HEK293T (cell line): Measurements from ENCODE around the gene DHX29.

Experiments used
- CTCF ChIA-PET: fragments of 350-600 bp; formaldehyde crosslinking; extraction: SDS; loops from one replicate; lab custom pipeline; 2021; ENCODE audit warnings: antibody characterized with exemption, inconsistent platforms; lab: Yijun Ruan, JAX
- POLR2A ChIA-PET: fragments of 350-600 bp; formaldehyde crosslinking; extraction: SDS; loops from one replicate; lab custom pipeline; 2020; ENCODE audit warnings: antibody characterized with exemption, inconsistent platforms; lab: Yijun Ruan, JAX
- DNase-seq: peaks from one replicate; pipeline ENCODE4 v3.0.0; 2012; ENCODE audit warnings: mixed read lengths; ENCODE audit errors: extremely low spot score
- ARNT ChIP-seq: fragments of 450-650 bp; IDR thresholded peaks from 2 replicates; pipeline ENCODE4 v1.6.1; 2017; ENCODE audit warnings: mild to moderate bottlenecking
- BHLHE40 ChIP-seq: fragments of 450-650 bp; IDR thresholded peaks from 2 replicates; pipeline ENCODE4 v1.6.1; 2016; ENCODE audit warnings: mild to moderate bottlenecking, moderate library complexity, borderline replicate concordance
- CTBP1 ChIP-seq: fragments of 450-650 bp; IDR thresholded peaks from 2 replicates; pipeline ENCODE4 v1.6.1; 2016; ENCODE audit warnings: borderline replicate concordance
- ELF4 ChIP-seq: fragments of 450-650 bp; IDR thresholded peaks from 2 replicates; pipeline ENCODE4 v1.6.1; 2017; ENCODE audit warnings: antibody characterized with exemption
- FOXA1 ChIP-seq: fragments of 450-650 bp; IDR thresholded peaks from 2 replicates; pipeline ENCODE4 v1.6.1; 2016; ENCODE audit warnings: mild to moderate bottlenecking
- FOXK2 ChIP-seq: fragments of 450-650 bp; IDR thresholded peaks from 2 replicates; pipeline ENCODE4 v1.6.1; 2016; ENCODE audit warnings: mild to moderate bottlenecking
- FOXM1 ChIP-seq: fragments of 450-650 bp; IDR thresholded peaks from 2 replicates; pipeline ENCODE4 v1.6.1; 2017; ENCODE audit warnings: mild to moderate bottlenecking, borderline replicate concordance
- HDGF ChIP-seq: fragments of 450-650 bp; IDR thresholded peaks from 2 replicates; pipeline ENCODE4 v1.6.1; 2017; ENCODE audit warnings: antibody characterized with exemption, borderline replicate concordance
- L3MBTL2 ChIP-seq: fragments of 450-650 bp; conservative IDR thresholded peaks from 2 replicates; pipeline ENCODE4 v1.6.1; 2016; ENCODE audit warnings: mild to moderate bottlenecking
- LEF1 ChIP-seq: fragments of 450-650 bp; IDR thresholded peaks from 2 replicates; pipeline ENCODE4 v1.6.1; 2017; ENCODE audit warnings: mild to moderate bottlenecking, borderline replicate concordance
- NFRKB ChIP-seq: fragments of 450-650 bp; IDR thresholded peaks from 2 replicates; pipeline ENCODE4 v1.6.1; 2016; ENCODE audit warnings: mild to moderate bottlenecking, moderate library complexity
- SP1 ChIP-seq: fragments of 450-650 bp; IDR thresholded peaks from 2 replicates; pipeline ENCODE4 v1.6.1; 2017
- SUZ12 ChIP-seq: fragments of 450-650 bp; IDR thresholded peaks from 2 replicates; pipeline ENCODE4 v1.6.1; 2016; ENCODE audit warnings: mild to moderate bottlenecking
- TARDBP ChIP-seq: fragments of 450-650 bp; IDR thresholded peaks from 2 replicates; pipeline ENCODE4 v1.6.1; 2016
- ZNF384 ChIP-seq: fragments of 450-650 bp; IDR thresholded peaks from 2 replicates; pipeline ENCODE4 v1.6.1; 2016
- TF ChIP-seq, protein P1 (sequence below): fragments of 450-650 bp; IDR thresholded peaks from 2 replicates; pipeline ENCODE4 v1.6.1; 2016

DHX29 gene

DNA sequence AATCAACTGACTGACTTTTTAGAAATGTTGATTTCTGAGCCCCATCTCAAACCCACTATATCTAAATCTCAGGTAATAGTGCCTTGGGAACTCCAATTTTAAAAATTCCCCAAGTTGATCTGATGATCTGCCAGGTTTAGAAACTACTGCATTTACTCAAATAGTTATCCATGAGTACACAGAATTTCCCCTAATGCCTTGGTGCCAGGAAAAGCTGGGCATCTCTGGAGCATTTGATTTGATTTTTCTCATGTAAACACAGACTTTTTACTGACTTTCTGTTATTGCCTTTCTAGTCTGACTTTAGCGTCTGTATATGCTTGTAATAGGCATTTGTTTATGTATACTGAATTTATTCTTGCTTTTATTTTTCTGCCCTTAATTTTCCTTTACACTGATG lies 36.1 kb upstream of the DHX29 start:
- ChIA-PET POLR2A (no interaction called here), CTCF (interaction anchor here (0.7 kb wide), 1 partner anchor 71 kb away, joined by 3 read pairs; no protein-coding TSS in a partner anchor)
- no peak for TF ChIP-seq BHLHE40
- no peak for TF ChIP-seq ZNF384
- DNase-seq: no peak

DNA sequence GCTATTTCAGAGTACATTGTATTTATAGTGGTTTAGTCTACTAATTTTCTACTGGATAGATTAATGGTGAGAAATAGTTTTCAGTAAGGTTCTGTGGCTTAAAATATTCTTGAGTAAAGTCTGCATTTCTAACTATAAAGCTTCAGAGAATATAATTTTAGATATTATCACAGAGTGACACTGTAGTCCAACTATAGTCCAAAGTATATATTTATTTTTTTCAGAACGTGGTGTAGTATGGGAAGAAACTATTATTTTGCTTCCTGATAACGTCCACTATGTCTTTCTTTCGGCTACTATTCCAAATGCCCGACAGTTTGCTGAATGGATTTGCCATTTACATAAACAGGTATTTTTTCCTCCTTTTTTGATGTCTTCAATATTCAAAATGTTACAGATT lies 35.6 kb upstream of the DHX29 start:
- POLR2A ChIA-PET: no interaction called here
- CTCF ChIA-PET: no interaction called here
- DNase-seq: no peak
- no peak for TF ChIP-seq ARNT
- TF ChIP-seq FOXA1: no peak
- no peak for TF ChIP-seq SP1
- TF ChIP-seq NFRKB: no peak
- no peak for TF ChIP-seq SUZ12
- no peak for TF ChIP-seq TARDBP
- TF ChIP-seq, protein P1, sequence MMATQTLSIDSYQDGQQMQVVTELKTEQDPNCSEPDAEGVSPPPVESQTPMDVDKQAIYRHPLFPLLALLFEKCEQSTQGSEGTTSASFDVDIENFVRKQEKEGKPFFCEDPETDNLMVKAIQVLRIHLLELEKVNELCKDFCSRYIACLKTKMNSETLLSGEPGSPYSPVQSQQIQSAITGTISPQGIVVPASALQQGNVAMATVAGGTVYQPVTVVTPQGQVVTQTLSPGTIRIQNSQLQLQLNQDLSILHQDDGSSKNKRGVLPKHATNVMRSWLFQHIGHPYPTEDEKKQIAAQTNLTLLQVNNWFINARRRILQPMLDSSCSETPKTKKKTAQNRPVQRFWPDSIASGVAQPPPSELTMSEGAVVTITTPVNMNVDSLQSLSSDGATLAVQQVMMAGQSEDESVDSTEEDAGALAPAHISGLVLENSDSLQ: no peak
- no peak for TF ChIP-seq FOXM1
- TF ChIP-seq CTBP1: no peak
- no peak for TF ChIP-seq ZNF384
- no peak for TF ChIP-seq BHLHE40
- no peak for TF ChIP-seq L3MBTL2
- TF ChIP-seq LEF1: no peak
- no peak for TF ChIP-seq ELF4
- no peak for TF ChIP-seq HDGF
- no peak for TF ChIP-seq FOXK2

DNA sequence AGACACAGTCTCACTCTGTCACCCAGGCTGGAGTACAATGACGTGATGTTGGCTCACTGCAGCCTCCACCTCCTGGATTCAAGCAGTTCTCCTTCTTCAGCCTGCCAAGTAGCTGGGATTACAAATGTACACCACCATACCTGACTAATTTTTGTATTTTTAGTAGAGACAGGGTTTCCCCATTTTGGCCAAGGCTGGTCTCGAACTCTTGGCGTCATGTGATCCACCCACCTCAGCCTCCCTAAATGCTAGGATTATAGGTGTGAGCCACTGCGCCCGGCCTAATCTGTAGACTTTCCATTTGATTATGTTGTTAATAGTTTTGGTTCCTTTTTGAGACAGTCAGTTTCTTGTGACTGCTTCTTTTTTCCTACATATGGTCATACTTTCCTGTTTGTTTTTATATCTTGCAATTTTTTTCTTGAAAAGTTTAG lies 31.3 kb upstream of the DHX29 start:
- ChIA-PET POLR2A (no interaction called here), CTCF (no interaction called here)
- no peak for TF ChIP-seq FOXM1
- no peak for TF ChIP-seq CTBP1
- no peak for TF ChIP-seq ELF4
- no peak for TF ChIP-seq SUZ12
- no peak for TF ChIP-seq ARNT
- TF ChIP-seq ZNF384: no peak
- no peak for TF ChIP-seq LEF1
- DNase-seq: no peak

DNA sequence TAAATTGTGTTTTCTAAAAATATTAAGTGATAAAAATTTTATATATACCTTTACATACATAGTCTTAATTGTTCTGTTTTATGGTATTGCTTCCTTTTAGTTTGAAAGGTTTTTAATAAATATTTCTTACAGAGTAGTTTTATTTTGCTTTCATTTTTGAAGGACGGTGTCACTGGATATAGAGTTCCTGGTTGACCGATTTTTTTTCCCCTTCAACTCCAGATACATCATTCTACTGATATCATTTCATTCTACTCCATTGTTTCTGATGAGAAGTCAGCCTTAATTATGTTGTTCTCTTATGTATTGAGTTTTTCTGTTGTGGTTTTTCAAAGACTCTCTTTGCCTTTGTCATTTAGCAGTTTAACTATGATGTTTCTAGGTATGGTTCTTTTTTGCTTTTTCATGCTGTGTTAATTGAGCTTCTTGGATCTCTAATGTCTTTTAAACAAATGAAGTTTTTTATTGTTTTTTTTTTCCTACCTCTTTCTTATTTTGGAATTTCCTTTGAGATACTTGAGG lies 30.7 kb upstream of the DHX29 start:
- ChIA-PET POLR2A (no interaction called here), CTCF (no interaction called here)
- DNase-seq: no peak
- TF ChIP-seq ZNF384 (no peak), HDGF (no peak), SUZ12 (no peak), FOXM1 (no peak), FOXA1 (no peak), SP1 (no peak), FOXK2 (no peak), CTBP1 (no peak), ELF4 (no peak), TARDBP (no peak), LEF1 (no peak)

DNA sequence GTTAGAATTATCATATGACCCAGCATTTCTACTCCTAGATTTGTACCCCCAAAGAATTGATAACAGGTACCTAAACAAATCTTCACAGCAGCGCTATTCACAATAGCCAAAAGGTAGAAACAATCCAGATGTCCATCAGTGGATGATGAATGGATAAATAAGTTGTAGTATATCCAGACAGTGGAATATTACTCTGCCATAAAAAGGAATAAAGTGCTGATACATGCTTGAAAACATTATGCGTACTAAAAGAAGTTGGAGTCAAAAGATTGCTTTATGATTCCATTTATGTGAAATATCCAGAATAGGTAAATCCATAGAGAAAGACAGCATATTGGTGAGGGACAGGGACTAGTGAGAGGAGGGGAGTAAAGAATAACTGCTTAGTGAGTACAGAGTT lies 26.3 kb upstream of the DHX29 start:
- CTCF ChIA-PET: no interaction called here
- TF ChIP-seq ARNT (no peak), NFRKB (no peak), SUZ12 (no peak), FOXA1 (no peak), ELF4 (no peak), L3MBTL2 (no peak), FOXM1 (no peak), SP1 (no peak), TARDBP (no peak), CTBP1 (no peak), FOXK2 (no peak), LEF1 (no peak), ZNF384 (no peak), BHLHE40 (no peak), HDGF (no peak)
- TF ChIP-seq, protein P1: no peak
- no peak for DNase-seq
- POLR2A ChIA-PET: no interaction called here

DNA sequence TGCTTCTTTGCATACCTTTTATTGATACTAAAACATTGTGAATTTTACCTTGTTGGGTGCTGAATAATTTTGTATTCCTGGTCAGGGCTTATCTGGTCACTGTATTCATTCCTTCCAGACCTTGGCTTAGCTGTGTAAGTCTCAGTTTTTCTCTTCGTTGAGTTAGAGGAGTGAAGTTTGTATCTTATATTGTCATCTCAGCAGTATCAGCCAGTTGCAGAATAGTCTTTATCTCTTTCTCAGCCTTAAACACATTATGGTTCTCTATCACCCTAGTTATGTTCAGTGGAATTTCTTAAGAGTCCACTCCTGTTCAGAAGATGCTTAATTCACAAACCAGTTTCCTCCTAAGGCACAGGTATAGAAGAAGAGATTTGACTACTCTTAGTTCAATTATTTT lies 25.5 kb upstream of the DHX29 start:
- ChIA-PET POLR2A (no interaction called here), CTCF (no interaction called here)
- DNase-seq: no peak
- TF ChIP-seq L3MBTL2: no peak
- TF ChIP-seq SUZ12: no peak
- no peak for TF ChIP-seq FOXK2

DNA sequence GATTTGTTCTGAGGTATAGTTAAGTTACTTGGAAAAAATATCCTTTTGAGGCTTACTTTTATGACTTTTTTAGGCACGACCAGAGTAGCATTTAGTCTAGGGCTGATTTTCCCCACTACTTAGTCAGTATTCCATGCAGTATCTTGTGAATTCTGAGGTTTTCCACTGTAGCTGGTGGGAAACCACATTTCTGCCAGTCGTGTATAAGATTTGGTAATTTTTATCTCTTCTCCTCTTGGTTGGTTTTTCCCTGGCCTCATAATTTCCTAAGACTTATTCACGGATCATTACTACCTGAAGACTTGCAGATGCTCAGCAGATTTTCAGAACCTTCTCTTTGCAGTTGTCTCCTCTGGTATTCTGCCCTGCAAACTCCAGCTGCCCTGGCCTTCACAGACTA lies 23.8 kb upstream of the DHX29 start:
- DNase-seq: no peak
- ChIA-PET POLR2A (no interaction called here), CTCF (no interaction called here)
- TF ChIP-seq SP1: no peak
- TF ChIP-seq, protein P1: no peak
- no peak for TF ChIP-seq HDGF
- no peak for TF ChIP-seq L3MBTL2
- TF ChIP-seq TARDBP: no peak
- TF ChIP-seq ZNF384: no peak
- no peak for TF ChIP-seq FOXK2
- no peak for TF ChIP-seq NFRKB
- TF ChIP-seq CTBP1: no peak
- TF ChIP-seq FOXM1: no peak
- no peak for TF ChIP-seq ELF4
